ENCODE results near the gene INCENP.

Gene INCENP

GRCh38 chr11:62149986-62150886 is 26.4 kb downstream of the INCENP start:
- H3K27me3 ChIP-seq (ENCODE audit: insufficient read depth, low read length) = no peaks in the 10 kb centered on the region
- peaks cover 78% of the 10 kb centered on the region for H3K36me3 ChIP-seq (ENCODE audit: insufficient read depth, low read length)
- no peak overlapping the region for H2AFZ ChIP-seq (ENCODE audit: low read depth, low read length)
- H3K4me3 ChIP-seq (ENCODE audit: low read length) = no peak overlapping the region
- no peaks in the 10 kb centered on the region for H3K4me1 ChIP-seq (ENCODE audit: insufficient read depth, low read length)
- H3K9me3 ChIP-seq (ENCODE audit: low read length) = no peaks in the 10 kb centered on the region

- Histone ChIP-seq H3K27me3 (ENCODE audit: insufficient read depth, low read length) (no peaks in the 10 kb centered on the region), H3K9me3 (ENCODE audit: low read length) (no peaks in the 10 kb centered on the region), H2AFZ (ENCODE audit: low read depth, low read length) (no peak overlapping the region), H3K36me3 (ENCODE audit: insufficient read depth, low read length) (peaks cover 70% of the 10 kb centered on the region), H3K4me3 (ENCODE audit: low read length) (no peak overlapping the region), H3K4me1 (ENCODE audit: insufficient read depth, low read length) (no peaks in the 10 kb centered on the region)
Observed at GRCh38 chr11:62150887-62151736, 27.3 kb downstream of the INCENP start.

DNA sequence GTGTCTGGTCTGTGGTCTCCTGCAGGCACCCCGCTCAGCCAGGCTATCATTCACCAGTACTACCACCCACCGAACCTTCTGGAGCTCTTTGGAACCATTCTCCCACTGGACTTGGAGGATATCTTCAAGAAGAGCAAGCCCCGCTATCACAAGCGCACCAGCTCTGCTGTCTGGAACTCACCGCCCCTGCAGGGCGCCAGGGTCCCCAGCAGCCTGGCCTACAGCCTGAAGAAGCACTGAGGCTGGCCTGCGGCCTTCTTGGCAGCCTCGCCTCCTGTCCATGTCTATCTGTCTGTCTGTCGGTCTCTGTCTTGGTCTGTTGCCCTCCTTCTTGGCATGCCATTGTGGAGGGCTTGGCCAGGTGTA is 27.9 kb downstream of the INCENP start:
- Histone ChIP-seq H3K9me3 (ENCODE audit: low read length) (no peaks in the 10 kb centered on the region), H3K27me3 (ENCODE audit: insufficient read depth, low read length) (no peaks in the 10 kb centered on the region), H3K4me3 (ENCODE audit: low read length) (no peak overlapping the region), H2AFZ (ENCODE audit: low read depth, low read length) (no peak overlapping the region), H3K36me3 (ENCODE audit: insufficient read depth, low read length) (peaks cover 65% of the 10 kb centered on the region), H3K4me1 (ENCODE audit: insufficient read depth, low read length) (no peaks in the 10 kb centered on the region)

GRCh38 chr11:62152245-62153086 is 28.7 kb downstream of the INCENP start:
- H2AFZ ChIP-seq (ENCODE audit: low read depth, low read length) = no peak overlapping the region
- H3K27me3 ChIP-seq (ENCODE audit: insufficient read depth, low read length) = no peaks in the 10 kb centered on the region
- no peaks in the 10 kb centered on the region for H3K4me1 ChIP-seq (ENCODE audit: insufficient read depth, low read length)
- no peaks in the 10 kb centered on the region for H3K9me3 ChIP-seq (ENCODE audit: low read length)
- no peak overlapping the region for H3K4me3 ChIP-seq (ENCODE audit: low read length)
- peaks cover 57% of the 10 kb centered on the region for H3K36me3 ChIP-seq (ENCODE audit: insufficient read depth, low read length)

DNA sequence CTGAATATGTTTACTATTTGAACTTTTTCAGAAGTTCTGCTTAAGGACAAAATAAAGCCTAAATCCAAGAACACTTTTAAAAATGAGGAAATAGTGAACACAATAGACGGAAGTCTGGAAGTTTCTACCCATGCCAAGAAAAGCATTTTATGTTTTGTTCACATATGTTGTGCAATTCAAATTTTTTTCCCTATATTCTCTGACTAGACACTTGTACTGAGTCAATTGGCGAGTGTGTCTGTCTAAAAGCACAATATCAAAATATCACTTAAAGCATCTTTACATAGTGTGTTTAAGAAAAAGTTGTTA is 29.2 kb downstream of the INCENP start:
- Histone ChIP-seq H2AFZ (ENCODE audit: low read depth, low read length) (no peak overlapping the region), H3K4me1 (ENCODE audit: insufficient read depth, low read length) (no peaks in the 10 kb centered on the region), H3K36me3 (ENCODE audit: insufficient read depth, low read length) (peaks cover 52% of the 10 kb centered on the region), H3K27me3 (ENCODE audit: insufficient read depth, low read length) (no peaks in the 10 kb centered on the region), H3K4me3 (ENCODE audit: low read length) (no peak overlapping the region), H3K9me3 (ENCODE audit: low read length) (no peaks in the 10 kb centered on the region)

- peaks cover 46% of the 10 kb centered on the region for H3K36me3 ChIP-seq (ENCODE audit: insufficient read depth, low read length)
Observed at GRCh38 chr11:62153617-62154016, 29.8 kb downstream of the INCENP start.

GRCh38 chr11:62157603-62158002 is 33.8 kb downstream of the INCENP start:
- Histone ChIP-seq H3K36me3 (ENCODE audit: insufficient read depth, low read length) (peaks cover 7% of the 10 kb centered on the region), H3K27me3 (ENCODE audit: insufficient read depth, low read length) (no peaks in the 10 kb centered on the region), H3K4me3 (ENCODE audit: low read length) (no peak overlapping the region), H2AFZ (ENCODE audit: low read depth, low read length) (no peak overlapping the region), H3K9me3 (ENCODE audit: low read length) (no peaks in the 10 kb centered on the region), H3K4me1 (ENCODE audit: insufficient read depth, low read length) (no peaks in the 10 kb centered on the region)

More at GRCh38 chr11:62153617-62154016, 29.8 kb downstream of the INCENP start:
- no peaks in the 10 kb centered on the region for H3K27me3 ChIP-seq (ENCODE audit: insufficient read depth, low read length)
- H3K4me3 ChIP-seq (ENCODE audit: low read length) = no peak overlapping the region
- no peak overlapping the region for H2AFZ ChIP-seq (ENCODE audit: low read depth, low read length)
- H3K9me3 ChIP-seq (ENCODE audit: low read length) = no peaks in the 10 kb centered on the region
- no peaks in the 10 kb centered on the region for H3K4me1 ChIP-seq (ENCODE audit: insufficient read depth, low read length)

DNA sequence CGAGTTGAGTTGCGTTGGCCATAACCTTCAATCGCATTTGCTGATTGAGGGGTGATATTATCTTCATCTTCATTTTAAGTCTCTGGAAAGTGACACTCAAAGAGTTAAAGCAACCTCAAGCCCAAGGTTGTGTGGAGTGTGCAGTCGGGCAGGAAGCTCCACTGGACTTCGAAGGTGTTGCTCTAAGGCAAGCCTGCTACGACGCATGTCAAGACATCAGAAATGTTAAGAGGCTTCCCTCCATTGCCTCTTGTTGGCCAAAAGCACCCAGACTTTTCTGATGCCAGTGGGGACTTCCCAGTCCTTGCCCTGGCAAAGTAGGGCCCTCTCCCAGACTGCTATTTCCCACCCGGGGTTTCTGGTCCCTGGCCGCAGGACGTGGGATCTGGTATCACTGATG is 42.6 kb downstream of the INCENP start:
- H3K36me3 ChIP-seq (ENCODE audit: insufficient read depth, low read length) = no peaks in the 10 kb centered on the region
- H3K27me3 ChIP-seq (ENCODE audit: insufficient read depth, low read length) = no peaks in the 10 kb centered on the region
- H2AFZ ChIP-seq (ENCODE audit: low read depth, low read length) = no peak overlapping the region

GRCh38 chr11:62169448-62169847 is 45.6 kb downstream of the INCENP start:
- Histone ChIP-seq H3K27me3 (ENCODE audit: insufficient read depth, low read length) (no peaks in the 10 kb centered on the region), H3K36me3 (ENCODE audit: insufficient read depth, low read length) (no peaks in the 10 kb centered on the region), H3K4me3 (ENCODE audit: low read length) (no peak overlapping the region), H2AFZ (ENCODE audit: low read depth, low read length) (no peak overlapping the region), H3K9me3 (ENCODE audit: low read length) (no peaks in the 10 kb centered on the region), H3K4me1 (ENCODE audit: insufficient read depth, low read length) (no peaks in the 10 kb centered on the region)

More for the DNA sequence above, 42.6 kb downstream of the INCENP start:
- H3K4me1 ChIP-seq (ENCODE audit: insufficient read depth, low read length) = no peaks in the 10 kb centered on the region
- H3K9me3 ChIP-seq (ENCODE audit: low read length) = no peaks in the 10 kb centered on the region
- no peak overlapping the region for H3K4me3 ChIP-seq (ENCODE audit: low read length)

- H3K36me3 ChIP-seq (ENCODE audit: insufficient read depth, low read length) = no peaks in the 10 kb centered on the region
- no peak overlapping the region for H3K4me3 ChIP-seq (ENCODE audit: low read length)
- H3K4me1 ChIP-seq (ENCODE audit: insufficient read depth, low read length) = no peaks in the 10 kb centered on the region
- no peak overlapping the region for H2AFZ ChIP-seq (ENCODE audit: low read depth, low read length)
- no peaks in the 10 kb centered on the region for H3K9me3 ChIP-seq (ENCODE audit: low read length)
- H3K27me3 ChIP-seq (ENCODE audit: insufficient read depth, low read length) = no peaks in the 10 kb centered on the region
Observed at GRCh38 chr11:62169935-62170334, 46.1 kb downstream of the INCENP start.

- H3K27me3 ChIP-seq (ENCODE audit: insufficient read depth, low read length) = no peaks in the 10 kb centered on the region
- no peak overlapping the region for H2AFZ ChIP-seq (ENCODE audit: low read depth, low read length)
- H3K4me1 ChIP-seq (ENCODE audit: insufficient read depth, low read length) = no peaks in the 10 kb centered on the region
- H3K4me3 ChIP-seq (ENCODE audit: low read length) = no peak overlapping the region
- H3K9me3 ChIP-seq (ENCODE audit: low read length) = no peaks in the 10 kb centered on the region
- H3K36me3 ChIP-seq (ENCODE audit: insufficient read depth, low read length) = no peaks in the 10 kb centered on the region
Observed at GRCh38 chr11:62171261-62171723, 47.5 kb downstream of the INCENP start.

- H3K9me3 ChIP-seq (ENCODE audit: low read length) = no peaks in the 10 kb centered on the region
- H3K4me1 ChIP-seq (ENCODE audit: insufficient read depth, low read length) = no peaks in the 10 kb centered on the region
- no peak overlapping the region for H2AFZ ChIP-seq (ENCODE audit: low read depth, low read length)
- no peaks in the 10 kb centered on the region for H3K36me3 ChIP-seq (ENCODE audit: insufficient read depth, low read length)
- H3K27me3 ChIP-seq (ENCODE audit: insufficient read depth, low read length) = no peaks in the 10 kb centered on the region
- no peak overlapping the region for H3K4me3 ChIP-seq (ENCODE audit: low read length)
Observed at GRCh38 chr11:62172294-62172693, 48.5 kb downstream of the INCENP start.
